HepG2 (cell line): ENCODE data around the gene ESPN. TPM values are rescaled to one million over a fixed set of nuclear protein-coding genes. Genes with fewer than 3 reads are reported as not detected.
A peak's percentile ranks its signal among the peaks of the same experiment; 100 is the strongest.

Experiments
- ATRX ChIP-seq: sonication (generic); formaldehyde crosslinking; IDR thresholded peaks from 2 replicates; pipeline ENCODE4 v1.4.0; 2020; ENCODE audit warnings: missing genetic modification reagents, borderline replicate concordance
- KLF9 ChIP-seq: IDR thresholded peaks from 2 replicates; pipeline ENCODE4 v1.6.1; 2016; ENCODE audit warnings: low read depth
- PTBP1 ChIP-seq: fragments of 200-400 bp; formaldehyde crosslinking; IDR thresholded peaks from 2 replicates; pipeline ENCODE4 v1.6.1; 2018; ENCODE audit warnings: low read length, low read depth; ENCODE audit not compliant: poor library complexity, severe bottlenecking
- RARA ChIP-seq: IDR thresholded peaks from 2 replicates; pipeline ENCODE4 v1.6.1; 2016; ENCODE audit warnings: missing genetic modification reagents, missing compliant biosample characterization
- SIX4 ChIP-seq: sonication (generic); formaldehyde crosslinking; IDR thresholded peaks from 2 replicates; pipeline ENCODE4 v1.4.0; 2020; ENCODE audit warnings: missing genetic modification reagents
- SNAI1 ChIP-seq: sonication (generic); formaldehyde crosslinking; IDR thresholded peaks from 2 replicates; pipeline ENCODE4 v1.5.0; 2020; ENCODE audit warnings: mild to moderate bottlenecking, missing genetic modification reagents, borderline replicate concordance
- WIZ ChIP-seq: sonication (generic); formaldehyde crosslinking; IDR thresholded peaks from 2 replicates; pipeline ENCODE4 v1.5.1; 2020; ENCODE audit warnings: mild to moderate bottlenecking, missing genetic modification reagents
- ZFX ChIP-seq: sonication (generic); formaldehyde crosslinking; IDR thresholded peaks from 2 replicates; pipeline ENCODE4 v1.4.0; 2020; ENCODE audit warnings: mild to moderate bottlenecking, low read depth, missing genetic modification reagents, moderate library complexity
- ZNF235 ChIP-seq: sonication (generic); formaldehyde crosslinking; IDR thresholded peaks from 2 replicates; pipeline ENCODE4 v1.8.1; 2023; ENCODE audit warnings: mild to moderate bottlenecking, missing genetic modification reagents, borderline replicate concordance
- ZNF557 ChIP-seq: sonication (generic); formaldehyde crosslinking; IDR thresholded peaks from 2 replicates; pipeline ENCODE4 v1.4.0; 2020; ENCODE audit warnings: missing genetic modification reagents
- ZNF670 ChIP-seq: sonication (generic); formaldehyde crosslinking; IDR thresholded peaks from 2 replicates; pipeline ENCODE4 v1.8.0; 2022; ENCODE audit warnings: mild to moderate bottlenecking, missing genetic modification reagents, borderline replicate concordance
- polyA plus RNA-seq, 8 experiments: library from polyadenylated mRNA; depleted of rRNA in 3 of 8; stranded (reverse) in 7 of 8; unstranded in 1 of 8; fragments of >200 nt; fragmentation: Illumina TruSeq in 4 of 8; extraction: Trizol in 4 of 8; gene quantifications; 2 replicates each; pipeline versions ENCODE4 v1.2.1 to v1.2.3, GENCODE V29; 2011 to 2016; ENCODE audit warnings: low read depth in 4 of 8, missing spikeins in 1 of 8, mixed read lengths in 1 of 8; ENCODE audit not compliant: insufficient read depth in 1 of 8
- total RNA-seq, 5 experiments: library from RNA; depleted of rRNA; stranded (reverse); fragments of >200 nt; fragmentation: Illumina TruSeq; extraction: Trizol; gene quantifications; 2 replicates each; pipeline ENCODE4 v1.2.3, GENCODE V29; 2016; ENCODE audit warnings: low read depth in 1 of 5
- TF ChIP-seq, protein P1 (sequence below): sonication (generic); formaldehyde crosslinking; IDR thresholded peaks from 2 replicates; pipeline ENCODE4 v1.5.0; 2020; ENCODE audit warnings: mild to moderate bottlenecking, missing genetic modification reagents
- TF ChIP-seq, protein P2 (sequence below): sonication (generic); formaldehyde crosslinking; IDR thresholded peaks from 2 replicates; pipeline ENCODE4 v1.8.1; 2022; ENCODE audit warnings: low read depth, mild to moderate bottlenecking, missing genetic modification reagents
- TF ChIP-seq, protein P3 (sequence below): conservative IDR thresholded peaks from 2 replicates; pipeline ENCODE4 v1.6.1; 2018; ENCODE audit warnings: missing genetic modification reagents
- TF ChIP-seq, protein P4 (sequence below): sonication (generic); formaldehyde crosslinking; IDR thresholded peaks from 2 replicates; pipeline ENCODE4 v1.8.0; 2022; ENCODE audit warnings: missing genetic modification reagents, mild to moderate bottlenecking, moderate library complexity, borderline replicate concordance
- TF ChIP-seq, protein P5 (sequence below): sonication (generic); formaldehyde crosslinking; IDR thresholded peaks from 2 replicates; pipeline ENCODE4 v1.8.1; 2022; ENCODE audit warnings: mild to moderate bottlenecking, missing genetic modification reagents

Gene ESPN
- total and polyA plus RNA-seq, 2 of the 13 experiments (the other 11 are each of a cell fraction or from before 2014, with no cell fraction given), result 48.6 to 54.2 TPM

DNA sequence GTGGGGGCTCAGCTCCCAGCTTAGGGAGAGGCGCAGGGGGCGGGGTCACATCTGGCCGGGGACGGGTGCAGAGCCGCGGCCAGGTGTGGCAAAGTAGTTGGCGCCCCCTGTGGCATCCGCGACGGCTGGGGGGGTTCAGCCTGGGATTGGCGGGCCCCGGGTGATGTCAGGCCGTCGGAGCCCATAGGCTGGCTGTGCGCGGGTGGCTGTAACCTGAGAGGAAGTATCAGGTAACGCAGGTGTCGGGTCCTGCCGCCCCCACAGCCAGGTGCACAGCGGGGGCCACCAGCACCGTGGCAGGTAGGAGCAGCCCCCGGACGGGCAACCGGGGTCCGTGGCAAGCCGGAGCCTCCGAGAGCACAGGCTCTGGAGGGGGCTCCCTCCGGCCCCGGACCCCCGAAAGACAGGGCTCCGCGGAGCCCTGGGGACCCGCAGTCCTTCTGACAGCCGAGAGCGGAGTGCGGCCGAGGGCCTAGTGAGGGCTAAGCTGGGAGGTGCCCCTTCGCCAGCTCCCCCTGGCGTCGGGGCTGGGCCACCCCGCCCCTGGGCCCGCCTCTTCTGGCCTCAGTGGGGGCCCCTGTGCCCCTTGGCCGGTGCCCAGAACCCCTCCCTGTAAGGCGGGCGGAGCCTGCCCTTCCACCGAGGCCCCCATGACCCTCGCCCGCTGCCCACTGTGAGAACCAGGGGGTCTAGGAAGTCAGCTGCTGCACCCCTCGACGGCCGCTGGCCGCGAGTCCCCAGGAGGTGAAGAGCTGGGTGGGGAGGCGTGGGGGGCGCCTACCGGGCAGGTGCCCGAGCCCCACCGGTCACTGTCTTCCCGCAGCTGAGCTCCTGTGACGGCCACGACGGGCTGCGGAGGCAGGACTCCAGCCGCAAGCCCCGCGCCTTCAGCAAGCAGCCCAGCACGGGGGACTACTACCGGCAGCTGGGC lies 23.5 kb downstream of the ESPN start (continued):
- TF ChIP-seq, protein P1, sequence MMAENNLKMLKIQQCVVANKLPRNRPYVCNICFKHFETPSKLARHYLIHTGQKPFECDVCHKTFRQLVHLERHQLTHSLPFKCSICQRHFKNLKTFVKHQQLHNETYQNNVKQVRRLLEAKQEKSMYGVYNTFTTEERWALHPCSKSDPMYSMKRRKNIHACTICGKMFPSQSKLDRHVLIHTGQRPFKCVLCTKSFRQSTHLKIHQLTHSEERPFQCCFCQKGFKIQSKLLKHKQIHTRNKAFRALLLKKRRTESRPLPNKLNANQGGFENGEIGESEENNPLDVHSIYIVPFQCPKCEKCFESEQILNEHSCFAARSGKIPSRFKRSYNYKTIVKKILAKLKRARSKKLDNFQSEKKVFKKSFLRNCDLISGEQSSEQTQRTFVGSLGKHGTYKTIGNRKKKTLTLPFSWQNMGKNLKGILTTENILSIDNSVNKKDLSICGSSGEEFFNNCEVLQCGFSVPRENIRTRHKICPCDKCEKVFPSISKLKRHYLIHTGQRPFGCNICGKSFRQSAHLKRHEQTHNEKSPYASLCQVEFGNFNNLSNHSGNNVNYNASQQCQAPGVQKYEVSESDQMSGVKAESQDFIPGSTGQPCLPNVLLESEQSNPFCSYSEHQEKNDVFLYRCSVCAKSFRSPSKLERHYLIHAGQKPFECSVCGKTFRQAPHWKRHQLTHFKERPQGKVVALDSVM (CRISPR knock-in tag), result no peak
- TF ChIP-seq ZNF670 (CRISPR knock-in tag), result no peak
- peak; percentile 61; the same call in 1 of the 2 replicates for TF ChIP-seq WIZ (CRISPR knock-in tag)
- peak; percentile 50; the same call in 1 of the 2 replicates for TF ChIP-seq RARA
- TF ChIP-seq ZNF235 (CRISPR knock-in tag), result peak; percentile 15; the same call in 1 of the 2 replicates
- TF ChIP-seq, protein P2, sequence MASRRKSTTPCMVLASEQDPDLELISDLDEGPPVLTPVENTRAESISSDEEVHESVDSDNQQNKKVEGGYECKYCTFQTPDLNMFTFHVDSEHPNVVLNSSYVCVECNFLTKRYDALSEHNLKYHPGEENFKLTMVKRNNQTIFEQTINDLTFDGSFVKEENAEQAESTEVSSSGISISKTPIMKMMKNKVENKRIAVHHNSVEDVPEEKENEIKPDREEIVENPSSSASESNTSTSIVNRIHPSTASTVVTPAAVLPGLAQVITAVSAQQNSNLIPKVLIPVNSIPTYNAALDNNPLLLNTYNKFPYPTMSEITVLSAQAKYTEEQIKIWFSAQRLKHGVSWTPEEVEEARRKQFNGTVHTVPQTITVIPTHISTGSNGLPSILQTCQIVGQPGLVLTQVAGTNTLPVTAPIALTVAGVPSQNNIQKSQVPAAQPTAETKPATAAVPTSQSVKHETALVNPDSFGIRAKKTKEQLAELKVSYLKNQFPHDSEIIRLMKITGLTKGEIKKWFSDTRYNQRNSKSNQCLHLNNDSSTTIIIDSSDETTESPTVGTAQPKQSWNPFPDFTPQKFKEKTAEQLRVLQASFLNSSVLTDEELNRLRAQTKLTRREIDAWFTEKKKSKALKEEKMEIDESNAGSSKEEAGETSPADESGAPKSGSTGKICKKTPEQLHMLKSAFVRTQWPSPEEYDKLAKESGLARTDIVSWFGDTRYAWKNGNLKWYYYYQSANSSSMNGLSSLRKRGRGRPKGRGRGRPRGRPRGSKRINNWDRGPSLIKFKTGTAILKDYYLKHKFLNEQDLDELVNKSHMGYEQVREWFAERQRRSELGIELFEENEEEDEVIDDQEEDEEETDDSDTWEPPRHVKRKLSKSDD, result no peak
- TF ChIP-seq, protein P3, sequence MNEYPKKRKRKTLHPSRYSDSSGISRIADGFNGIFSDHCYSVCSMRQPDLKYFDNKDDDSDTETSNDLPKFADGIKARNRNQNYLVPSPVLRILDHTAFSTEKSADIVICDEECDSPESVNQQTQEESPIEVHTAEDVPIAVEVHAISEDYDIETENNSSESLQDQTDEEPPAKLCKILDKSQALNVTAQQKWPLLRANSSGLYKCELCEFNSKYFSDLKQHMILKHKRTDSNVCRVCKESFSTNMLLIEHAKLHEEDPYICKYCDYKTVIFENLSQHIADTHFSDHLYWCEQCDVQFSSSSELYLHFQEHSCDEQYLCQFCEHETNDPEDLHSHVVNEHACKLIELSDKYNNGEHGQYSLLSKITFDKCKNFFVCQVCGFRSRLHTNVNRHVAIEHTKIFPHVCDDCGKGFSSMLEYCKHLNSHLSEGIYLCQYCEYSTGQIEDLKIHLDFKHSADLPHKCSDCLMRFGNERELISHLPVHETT (CRISPR knock-in tag), result no peak
- TF ChIP-seq, protein P4, sequence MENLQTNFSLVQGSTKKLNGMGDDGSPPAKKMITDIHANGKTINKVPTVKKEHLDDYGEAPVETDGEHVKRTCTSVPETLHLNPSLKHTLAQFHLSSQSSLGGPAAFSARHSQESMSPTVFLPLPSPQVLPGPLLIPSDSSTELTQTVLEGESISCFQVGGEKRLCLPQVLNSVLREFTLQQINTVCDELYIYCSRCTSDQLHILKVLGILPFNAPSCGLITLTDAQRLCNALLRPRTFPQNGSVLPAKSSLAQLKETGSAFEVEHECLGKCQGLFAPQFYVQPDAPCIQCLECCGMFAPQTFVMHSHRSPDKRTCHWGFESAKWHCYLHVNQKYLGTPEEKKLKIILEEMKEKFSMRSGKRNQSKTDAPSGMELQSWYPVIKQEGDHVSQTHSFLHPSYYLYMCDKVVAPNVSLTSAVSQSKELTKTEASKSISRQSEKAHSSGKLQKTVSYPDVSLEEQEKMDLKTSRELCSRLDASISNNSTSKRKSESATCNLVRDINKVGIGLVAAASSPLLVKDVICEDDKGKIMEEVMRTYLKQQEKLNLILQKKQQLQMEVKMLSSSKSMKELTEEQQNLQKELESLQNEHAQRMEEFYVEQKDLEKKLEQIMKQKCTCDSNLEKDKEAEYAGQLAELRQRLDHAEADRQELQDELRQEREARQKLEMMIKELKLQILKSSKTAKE (CRISPR knock-in tag), result peak; percentile 45
- peak; percentile 94 for TF ChIP-seq SIX4 (CRISPR knock-in tag)
- no peak for TF ChIP-seq KLF9 (CRISPR knock-in tag)
- TF ChIP-seq ZNF557 (CRISPR knock-in tag), result no peak
- TF ChIP-seq, protein P5, sequence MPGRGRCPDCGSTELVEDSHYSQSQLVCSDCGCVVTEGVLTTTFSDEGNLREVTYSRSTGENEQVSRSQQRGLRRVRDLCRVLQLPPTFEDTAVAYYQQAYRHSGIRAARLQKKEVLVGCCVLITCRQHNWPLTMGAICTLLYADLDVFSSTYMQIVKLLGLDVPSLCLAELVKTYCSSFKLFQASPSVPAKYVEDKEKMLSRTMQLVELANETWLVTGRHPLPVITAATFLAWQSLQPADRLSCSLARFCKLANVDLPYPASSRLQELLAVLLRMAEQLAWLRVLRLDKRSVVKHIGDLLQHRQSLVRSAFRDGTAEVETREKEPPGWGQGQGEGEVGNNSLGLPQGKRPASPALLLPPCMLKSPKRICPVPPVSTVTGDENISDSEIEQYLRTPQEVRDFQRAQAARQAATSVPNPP (CRISPR knock-in tag), result no peak
- TF ChIP-seq PTBP1, result no peak
- no peak for TF ChIP-seq ATRX
- TF ChIP-seq SNAI1 (CRISPR knock-in tag), result peak; percentile 91
- peak; percentile 69 for TF ChIP-seq ZFX (CRISPR knock-in tag)
